Transverse colon (tissue), 4 donors: ENCODE data around the gene MINDY1.

ENCODE experiments used
- EP300 ChIP-seq: sonication (generic); formaldehyde crosslinking; IDR thresholded peaks from one replicate; pipeline ENCODE4 v1.6.1; 2017; ENCODE audit warnings: antibody characterized with exemption, low read depth
- POLR2A ChIP-seq: fragments of 450-650 bp; IDR thresholded peaks from one replicate; pipeline ENCODE4 v1.6.1; 2016; ENCODE audit warnings: antibody characterized with exemption, mild to moderate bottlenecking, moderate library complexity
- POLR2AphosphoS5 ChIP-seq, 3 donors: sonication (generic); formaldehyde crosslinking; IDR thresholded peaks; one replicate each; pipeline ENCODE4 v1.6.1; 2016; ENCODE audit warnings: antibody characterized with exemption in 3 of 3
- TF ChIP-seq, protein P1 (sequence below), 5 experiments: fragments of 200-600 bp in 3 of 5; fragments of 450-650 bp in 2 of 5; sonication (generic) in 3 of 5; IDR thresholded peaks; 1 replicate in 2 of 5; 2 replicates in 3 of 5; pipeline ENCODE4 v1.5.1; 2016 to 2017; ENCODE audit warnings: antibody characterized with exemption in 5 of 5, inconsistent platforms in 3 of 5, mild to moderate bottlenecking in 2 of 5, moderate library complexity in 1 of 5

DNA sequence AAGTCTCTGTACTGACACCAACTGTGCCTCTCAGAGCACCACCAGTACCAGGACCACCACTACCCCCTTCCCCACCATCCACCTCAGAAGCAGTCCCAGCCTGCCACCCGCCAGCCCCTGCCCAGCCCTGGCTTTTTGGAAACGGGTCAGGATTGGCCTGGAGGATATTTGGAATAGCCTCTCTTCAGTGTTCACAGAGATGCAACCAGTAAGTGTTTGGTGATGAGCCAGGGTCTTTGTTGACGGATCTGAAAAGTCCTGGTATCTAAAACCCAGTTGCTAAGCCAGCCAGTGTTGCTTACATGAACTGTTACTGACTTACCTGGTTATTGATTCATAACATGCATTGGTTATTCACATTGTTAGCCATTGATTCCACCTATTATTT lies 41.9 kb upstream of the MINDY1 start:
- TF ChIP-seq POLR2A (no peak), POLR2AphosphoS5 (IDR thresholded peaks at IDR 0.05) (no peak), EP300 (no peak)
- TF ChIP-seq, protein P1, sequence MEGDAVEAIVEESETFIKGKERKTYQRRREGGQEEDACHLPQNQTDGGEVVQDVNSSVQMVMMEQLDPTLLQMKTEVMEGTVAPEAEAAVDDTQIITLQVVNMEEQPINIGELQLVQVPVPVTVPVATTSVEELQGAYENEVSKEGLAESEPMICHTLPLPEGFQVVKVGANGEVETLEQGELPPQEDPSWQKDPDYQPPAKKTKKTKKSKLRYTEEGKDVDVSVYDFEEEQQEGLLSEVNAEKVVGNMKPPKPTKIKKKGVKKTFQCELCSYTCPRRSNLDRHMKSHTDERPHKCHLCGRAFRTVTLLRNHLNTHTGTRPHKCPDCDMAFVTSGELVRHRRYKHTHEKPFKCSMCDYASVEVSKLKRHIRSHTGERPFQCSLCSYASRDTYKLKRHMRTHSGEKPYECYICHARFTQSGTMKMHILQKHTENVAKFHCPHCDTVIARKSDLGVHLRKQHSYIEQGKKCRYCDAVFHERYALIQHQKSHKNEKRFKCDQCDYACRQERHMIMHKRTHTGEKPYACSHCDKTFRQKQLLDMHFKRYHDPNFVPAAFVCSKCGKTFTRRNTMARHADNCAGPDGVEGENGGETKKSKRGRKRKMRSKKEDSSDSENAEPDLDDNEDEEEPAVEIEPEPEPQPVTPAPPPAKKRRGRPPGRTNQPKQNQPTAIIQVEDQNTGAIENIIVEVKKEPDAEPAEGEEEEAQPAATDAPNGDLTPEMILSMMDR (IDR thresholded peaks at IDR 0.05): peak in 3 of 5 experiments; percentile 41 to 53 (median 43)
